Measurements from ENCODE around the gene WDR33. TPM values are rescaled to one million over a fixed set of nuclear protein-coding genes. Genes with fewer than 3 reads are reported as not detected.
"Not testable (repeated sequence)": the region's sequence is repeated elsewhere in the genome, so short reads cannot be mapped to it uniquely, and the experiment has no call there.

WDR33 gene
- total RNA-seq, 2 experiments from 2014 or later, result 71.4 to 74.6 TPM

DNA sequence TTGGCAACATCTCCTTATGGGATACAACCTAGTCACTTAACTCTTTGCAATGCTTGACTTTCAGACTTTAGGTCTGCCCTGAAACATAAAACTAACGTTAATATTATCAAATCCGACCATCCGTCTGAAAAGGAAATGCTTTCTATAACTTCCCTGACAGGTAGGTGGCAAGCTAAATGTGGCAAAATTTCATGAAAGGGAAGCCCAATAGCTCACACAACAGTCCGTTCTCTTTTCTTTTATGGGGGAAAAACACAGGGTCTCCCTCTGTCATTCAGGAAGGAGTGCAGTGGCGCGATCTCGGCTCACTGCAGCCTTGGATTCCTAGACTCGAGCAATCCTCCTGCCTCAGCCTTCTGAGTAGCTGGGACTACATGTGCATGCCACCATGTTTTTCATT is 56.8 kb downstream of the WDR33 start:
- H3K4me3 Mint-ChIP-seq, result no peak overlapping the region
- DNase-seq (no peak), ATAC-seq (no peak)
- ChIA-PET CTCF (interaction anchor here (1.2 kb wide), 1 partner anchor 30 kb away, joined by 3 read pairs; no protein-coding TSS in a partner anchor), POLR2A (interaction anchor here (2.0 kb wide), 1 partner anchor 22 kb away, joined by 5 read pairs; no protein-coding TSS in a partner anchor)
- TF ChIP-seq, protein P1, sequence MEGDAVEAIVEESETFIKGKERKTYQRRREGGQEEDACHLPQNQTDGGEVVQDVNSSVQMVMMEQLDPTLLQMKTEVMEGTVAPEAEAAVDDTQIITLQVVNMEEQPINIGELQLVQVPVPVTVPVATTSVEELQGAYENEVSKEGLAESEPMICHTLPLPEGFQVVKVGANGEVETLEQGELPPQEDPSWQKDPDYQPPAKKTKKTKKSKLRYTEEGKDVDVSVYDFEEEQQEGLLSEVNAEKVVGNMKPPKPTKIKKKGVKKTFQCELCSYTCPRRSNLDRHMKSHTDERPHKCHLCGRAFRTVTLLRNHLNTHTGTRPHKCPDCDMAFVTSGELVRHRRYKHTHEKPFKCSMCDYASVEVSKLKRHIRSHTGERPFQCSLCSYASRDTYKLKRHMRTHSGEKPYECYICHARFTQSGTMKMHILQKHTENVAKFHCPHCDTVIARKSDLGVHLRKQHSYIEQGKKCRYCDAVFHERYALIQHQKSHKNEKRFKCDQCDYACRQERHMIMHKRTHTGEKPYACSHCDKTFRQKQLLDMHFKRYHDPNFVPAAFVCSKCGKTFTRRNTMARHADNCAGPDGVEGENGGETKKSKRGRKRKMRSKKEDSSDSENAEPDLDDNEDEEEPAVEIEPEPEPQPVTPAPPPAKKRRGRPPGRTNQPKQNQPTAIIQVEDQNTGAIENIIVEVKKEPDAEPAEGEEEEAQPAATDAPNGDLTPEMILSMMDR (IDR thresholded peaks at IDR 0.05), result no peak
- peaks cover 15% of the 10 kb centered on the region for H3K4me1 Mint-ChIP-seq (ENCODE audit: low read depth)
- intact Hi-C loops (cut with micrococcal nuclease), result no loop called here
- no peak overlapping the region for H3K27ac Mint-ChIP-seq
- H3K36me3 Mint-ChIP-seq (ENCODE audit: low read depth), result peaks cover 18% of the 10 kb centered on the region
- no peaks in the 10 kb centered on the region for H3K27me3 Mint-ChIP-seq
- no peaks in the 10 kb centered on the region for H3K9me3 Mint-ChIP-seq

DNA sequence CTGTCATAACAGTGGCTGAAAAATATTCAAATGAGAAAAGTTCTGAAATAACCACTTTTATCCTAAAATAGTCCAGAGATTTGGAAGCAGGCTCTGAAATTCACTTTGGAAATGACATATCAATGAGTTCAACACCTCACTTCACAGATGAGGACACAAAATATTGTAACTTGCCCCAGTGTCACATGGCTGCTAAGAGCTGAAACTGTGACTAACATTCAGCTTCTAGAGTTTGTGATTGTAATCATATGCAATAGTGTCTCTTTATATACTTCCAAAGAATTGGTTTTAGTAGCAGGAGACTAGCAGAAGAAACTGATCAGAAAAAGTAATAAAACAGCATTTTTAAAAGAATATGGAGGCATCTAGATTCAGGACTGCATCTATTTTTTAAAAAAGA is 57.6 kb downstream of the WDR33 start:
- CTCF ChIA-PET, result interaction anchor here (1.1 to 1.5 kb wide), 2 partner anchors 30 to 163 kb away, joined by 3 to 4 read pairs; no protein-coding TSS in a partner anchor
- ATAC-seq, result no peak
- POLR2A ChIA-PET, result no interaction called here

DNA sequence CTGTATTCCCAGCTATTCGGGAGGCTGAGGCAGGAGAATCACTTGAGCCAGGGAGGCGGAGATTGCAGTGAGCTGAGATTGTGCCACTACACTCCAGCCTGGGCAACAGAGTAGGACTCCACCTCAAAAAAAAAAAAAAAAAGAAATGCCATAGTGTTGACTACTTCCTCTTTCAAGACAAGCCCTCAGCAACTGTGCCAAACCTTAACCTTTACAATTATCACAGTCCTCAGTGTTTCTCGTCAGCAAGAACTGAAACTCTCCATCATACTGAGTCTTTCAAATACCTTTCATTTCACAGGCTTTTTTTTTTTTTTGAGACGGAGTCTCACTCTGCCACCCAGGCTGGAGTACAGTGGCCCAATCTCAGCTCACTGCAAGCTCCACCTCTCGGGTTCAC is 61.4 kb downstream of the WDR33 start:
- intact Hi-C loops (cut with micrococcal nuclease); H3K27me3 Mint-ChIP-seq; H3K4me3 Mint-ChIP-seq; H3K9me3 Mint-ChIP-seq: not testable (repeated sequence)
- ATAC-seq (peak; percentile 94), DNase-seq (peak; percentile 12)
- H3K27ac Mint-ChIP-seq, result peak overlapping the region; percentile 77
- CTCF ChIA-PET, result interaction anchor here (1.3 to 2.1 kb wide), 2 partner anchors 9 to 13 kb away, joined by 4 read pairs; no protein-coding TSS in a partner anchor
- peaks cover 27% of the 10 kb centered on the region for H3K36me3 Mint-ChIP-seq (ENCODE audit: low read depth)
- peaks cover 21% of the 10 kb centered on the region for H3K4me1 Mint-ChIP-seq (ENCODE audit: low read depth)
- POLR2A ChIA-PET, result interaction anchor here (1.5 kb wide), 1 partner anchor 61 kb away, joined by 6 read pairs; the partner anchor contains the start of gene WDR33

More for the DNA sequence above, 57.6 kb downstream of the WDR33 start:
- Mint-ChIP-seq H3K36me3 (ENCODE audit: low read depth) (peaks cover 20% of the 10 kb centered on the region), H3K4me3 (no peak overlapping the region), H3K9me3 (no peaks in the 10 kb centered on the region), H3K27ac (peak overlapping the region; percentile 64), H3K4me1 (ENCODE audit: low read depth) (peaks cover 16% of the 10 kb centered on the region), H3K27me3 (no peaks in the 10 kb centered on the region)
- DNase-seq, result no peak
- intact Hi-C loops (cut with micrococcal nuclease), result no loop called here
- TF ChIP-seq, protein P1 (IDR thresholded peaks at IDR 0.05), result no peak

DNA sequence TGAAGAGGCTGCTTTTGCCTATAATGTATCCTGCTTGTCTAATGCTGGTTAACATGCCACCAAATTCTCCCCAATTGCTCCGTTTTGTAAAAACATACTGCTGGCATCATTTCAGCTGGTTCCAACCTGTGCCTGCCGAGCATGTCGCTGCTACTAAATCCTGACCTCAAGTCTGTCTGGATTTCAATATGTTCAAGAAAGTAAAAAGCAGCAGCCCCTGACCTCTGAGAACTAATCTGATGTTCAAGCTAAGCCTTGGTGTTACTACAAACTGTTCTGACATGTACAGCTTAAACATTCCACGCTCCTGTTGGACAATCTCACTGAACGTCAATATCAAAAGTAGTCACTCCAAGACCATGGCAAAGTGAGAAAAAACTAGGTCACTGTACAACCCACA is 63.4 kb downstream of the WDR33 start:
- H3K27ac Mint-ChIP-seq, result no peak overlapping the region
- POLR2A ChIA-PET, result no interaction called here
- TF ChIP-seq, protein P1 (IDR thresholded peaks at IDR 0.05), result no peak
- peaks cover 25% of the 10 kb centered on the region for H3K36me3 Mint-ChIP-seq (ENCODE audit: low read depth)
- H3K4me3 Mint-ChIP-seq, result no peak overlapping the region
- CTCF ChIA-PET, result interaction anchor here (1.0 to 2.1 kb wide), 2 partner anchors 13 to 14 kb away, joined by 3 to 4 read pairs; no protein-coding TSS in a partner anchor
- no peaks in the 10 kb centered on the region for H3K27me3 Mint-ChIP-seq
- H3K9me3 Mint-ChIP-seq, result no peaks in the 10 kb centered on the region
- intact Hi-C loops (cut with micrococcal nuclease), result no loop called here
- no peak for DNase-seq
- ATAC-seq, result no peak
- H3K4me1 Mint-ChIP-seq (ENCODE audit: low read depth), result peaks cover 29% of the 10 kb centered on the region

DNA sequence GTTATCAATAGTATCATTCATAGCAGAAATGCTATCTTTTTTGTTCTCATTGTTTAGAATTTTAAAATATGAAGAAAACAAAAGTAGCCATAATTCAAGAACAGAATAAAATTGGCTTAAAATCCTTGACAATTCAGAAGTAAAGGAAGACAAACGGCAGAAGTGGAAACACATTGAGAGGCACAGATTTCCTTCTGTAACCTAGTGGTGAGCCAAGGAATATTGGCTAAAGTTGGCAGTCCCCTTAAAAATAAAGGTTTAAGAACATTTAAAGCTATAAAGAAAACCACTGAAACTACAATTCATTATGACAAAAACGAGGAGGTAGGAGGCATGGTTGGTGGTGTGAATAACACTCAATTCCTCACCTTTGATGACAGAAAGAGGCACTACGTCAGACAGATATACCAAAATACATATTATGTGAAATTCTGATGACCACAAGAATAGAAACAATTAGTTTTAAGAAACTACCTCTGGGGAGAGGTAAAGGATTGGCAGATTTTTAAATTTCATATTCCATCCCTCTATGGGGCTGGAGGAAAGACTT is 67.4 kb downstream of the WDR33 start:
- Mint-ChIP-seq H3K27ac (peak overlapping the region; percentile 70), H3K4me1 (ENCODE audit: low read depth) (peaks cover 44% of the 10 kb centered on the region), H3K27me3 (no peaks in the 10 kb centered on the region), H3K4me3 (no peak overlapping the region), H3K36me3 (ENCODE audit: low read depth) (peaks cover 35% of the 10 kb centered on the region), H3K9me3 (no peaks in the 10 kb centered on the region)
- DNase-seq (no peak), ATAC-seq (peak; percentile 77)
- ChIA-PET POLR2A (no interaction called here), CTCF (interaction anchor here (1.4 kb wide), 1 partner anchor 79 kb away, joined by 3 read pairs; no protein-coding TSS in a partner anchor)
- intact Hi-C loops (cut with micrococcal nuclease), result no loop called here
- TF ChIP-seq, protein P1 (IDR thresholded peaks at IDR 0.05), result no peak
